Fibroblast of skin of abdomen (primary cell): ENCODE measurements around the gene SLC24A3.

Source experiments
- DNase-seq: peaks from one replicate; pipeline ENCODE4 v3.0.0-alpha.2; 2013

Gene SLC24A3

DNA sequence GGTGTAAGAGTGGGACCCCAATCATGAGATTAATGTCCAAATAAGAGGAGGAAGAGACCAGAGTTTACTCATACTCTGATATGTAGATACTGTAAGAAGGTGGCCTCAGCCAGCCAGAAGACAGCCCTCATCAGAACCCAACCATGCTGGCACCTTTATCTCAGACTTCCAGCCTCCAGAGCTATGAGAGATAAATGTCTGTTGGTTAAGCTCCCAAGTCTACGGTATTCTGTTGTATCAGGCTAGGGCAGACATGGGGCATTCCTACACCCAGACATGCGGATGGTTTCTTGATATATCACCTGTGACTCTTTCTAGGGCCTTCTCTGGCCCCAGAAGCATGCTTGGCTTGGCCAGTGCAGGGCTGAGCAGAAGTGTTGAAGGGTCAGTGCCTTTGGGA is 298.2 kb downstream of the SLC24A3 start:
- no peak for DNase-seq

DNA sequence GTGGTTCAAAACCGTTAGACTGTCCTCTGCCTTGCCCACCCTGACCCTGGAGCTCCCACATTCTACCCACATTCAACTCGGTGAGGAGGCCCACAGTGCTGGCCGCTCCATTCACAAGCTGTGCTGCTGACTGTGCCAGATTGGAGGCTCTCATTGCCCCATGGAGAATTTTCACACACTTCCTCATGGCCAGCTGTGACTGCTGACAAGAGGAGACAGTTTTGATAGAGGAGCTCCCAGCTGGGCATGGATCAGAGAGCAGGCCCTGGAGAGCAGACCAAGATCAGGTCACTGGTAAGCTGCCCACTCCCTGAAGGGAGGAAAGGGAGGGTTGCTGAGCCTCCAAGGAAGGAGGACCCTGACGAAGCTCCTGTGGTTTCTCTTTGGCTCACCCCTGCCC is 299.5 kb downstream of the SLC24A3 start:
- DNase-seq = no peak

GRCh38 chr20:19512886-19513677 is 300.6 kb downstream of the SLC24A3 start:
- no peak for DNase-seq

DNA sequence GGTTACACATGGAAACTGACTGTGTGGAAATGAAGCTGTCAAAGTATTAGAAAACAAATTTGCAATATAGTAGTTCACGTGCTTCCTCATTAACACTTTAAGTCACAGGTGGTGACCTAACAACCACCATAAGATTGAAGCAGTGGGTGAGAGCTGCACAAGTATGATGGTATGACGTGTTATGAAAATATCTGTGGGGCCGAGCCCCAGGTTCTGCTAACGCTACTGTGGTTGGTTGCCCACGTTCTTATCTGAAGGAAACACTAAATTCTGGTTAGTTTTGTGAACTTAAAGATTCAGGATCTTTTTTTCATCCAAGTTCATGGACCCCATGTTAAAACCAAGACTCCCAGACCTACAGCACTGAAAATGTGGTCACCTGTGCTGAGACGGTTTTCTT is 302.6 kb downstream of the SLC24A3 start:
- no peak for DNase-seq

GRCh38 chr20:19519466-19519865 is 307.0 kb downstream of the SLC24A3 start:
- no peak for DNase-seq

DNA sequence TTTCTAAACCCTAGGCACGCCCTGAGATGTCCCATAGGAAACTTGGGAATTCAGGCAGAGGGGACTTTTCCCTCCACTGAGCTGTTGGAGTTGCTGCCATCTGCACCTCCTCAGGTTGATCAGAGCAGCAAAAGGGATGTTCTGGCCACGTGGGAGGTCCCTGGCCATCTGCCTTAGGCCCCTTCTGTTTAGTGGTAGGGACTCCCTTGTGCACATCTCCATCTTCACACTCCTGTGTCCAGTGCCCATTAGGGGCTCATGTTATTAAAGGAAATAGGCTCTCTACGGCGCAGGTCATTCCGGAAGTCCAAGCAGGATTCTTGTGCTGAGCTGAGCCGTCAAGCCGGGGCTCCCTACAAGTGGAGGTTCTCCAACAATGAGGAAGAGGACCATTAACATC is 307.8 kb downstream of the SLC24A3 start:
- DNase-seq = no peak

DNA sequence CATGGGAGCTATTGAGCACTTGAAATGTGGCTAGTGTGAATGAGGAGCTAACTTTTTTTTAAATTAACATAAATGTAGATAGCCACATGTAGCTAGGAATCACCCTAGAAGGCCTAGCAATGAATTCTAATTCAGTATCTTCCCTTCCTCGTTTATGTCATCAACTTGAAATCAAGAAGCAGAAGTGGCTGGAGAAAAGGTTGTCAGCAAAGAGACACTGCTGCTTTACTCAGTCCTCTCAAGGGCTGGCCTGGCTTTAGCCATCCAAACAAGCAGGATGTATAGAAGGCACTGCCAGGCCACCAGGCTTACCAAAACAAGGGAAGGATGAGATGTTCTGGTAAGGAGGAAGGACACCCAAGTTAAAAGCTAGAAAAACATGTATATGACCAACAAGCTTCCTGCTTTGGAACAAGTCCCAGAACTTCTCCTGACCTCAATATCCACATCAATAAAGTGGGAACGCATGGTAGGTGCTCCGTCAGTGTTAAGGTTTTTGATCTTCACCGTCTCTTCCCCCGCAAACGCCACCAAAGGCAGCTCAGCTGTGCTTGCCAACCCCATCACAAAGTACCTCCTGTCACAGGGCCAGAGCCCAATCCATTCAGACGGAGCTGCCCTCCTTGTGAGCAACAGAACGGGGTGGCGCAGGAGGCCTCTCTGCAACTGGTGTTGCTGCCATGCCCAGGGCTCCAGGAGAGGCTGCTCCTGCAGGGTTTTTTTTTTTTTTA is 309.8 kb downstream of the SLC24A3 start:
- no peak for DNase-seq

DNA sequence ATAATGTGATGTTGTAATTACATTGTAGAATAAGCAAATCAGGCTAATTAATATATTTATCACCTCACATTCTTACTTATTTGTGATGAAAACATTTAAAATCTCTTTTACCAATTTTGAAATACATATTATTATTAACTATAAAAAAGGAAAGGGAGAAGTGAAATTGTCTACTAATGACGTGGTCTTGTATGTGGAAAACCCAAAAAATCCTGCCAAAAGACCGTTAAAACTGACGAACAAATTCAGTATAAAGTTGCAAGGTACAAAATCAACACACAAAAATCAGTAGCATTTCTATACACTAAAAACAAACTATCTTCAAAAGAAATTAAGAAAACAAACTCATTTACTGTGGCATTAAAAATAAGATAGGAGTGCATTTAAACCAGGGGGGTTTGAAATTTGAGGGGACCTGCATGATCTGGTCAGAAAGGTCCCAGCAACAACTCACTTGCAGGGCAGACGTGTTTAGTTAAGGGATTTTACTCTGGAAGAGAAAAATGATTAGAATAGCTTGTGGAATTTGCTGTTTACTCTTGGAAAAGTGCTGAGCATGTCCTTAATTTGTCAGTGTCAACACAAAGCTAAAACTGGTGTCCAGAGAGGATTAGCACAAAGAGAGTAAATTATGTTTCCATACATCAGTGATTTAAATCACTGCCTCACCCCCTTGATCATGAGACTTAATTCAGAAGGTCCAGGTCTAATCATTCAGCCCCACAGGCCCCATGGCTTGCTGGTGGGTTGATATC is 310.6 kb downstream of the SLC24A3 start:
- no peak for DNase-seq

DNA sequence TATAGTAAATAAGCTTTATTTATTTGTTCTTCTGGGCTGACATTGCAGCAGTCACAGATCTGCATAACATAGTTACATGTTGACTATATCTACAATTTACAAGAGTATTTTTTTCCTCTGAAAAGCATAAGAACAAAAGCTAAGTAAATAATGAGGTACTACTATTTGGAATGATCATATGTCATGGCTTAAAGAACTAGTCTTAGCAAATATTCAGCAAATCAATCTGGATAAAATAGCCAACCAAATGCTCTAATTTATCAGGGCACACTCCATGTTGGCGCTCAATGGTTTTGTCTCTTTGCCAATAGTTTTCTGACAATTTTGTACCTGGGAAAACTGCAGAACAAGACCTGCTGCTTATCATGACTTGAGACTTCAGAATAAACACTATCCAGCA is 312.2 kb downstream of the SLC24A3 start:
- DNase-seq = no peak

- DNase-seq = no peak
Observed at GRCh38 chr20:19527509-19527908, 315.1 kb downstream of the SLC24A3 start.

GRCh38 chr20:19528286-19529030 is 316.0 kb downstream of the SLC24A3 start:
- DNase-seq = no peak

DNA sequence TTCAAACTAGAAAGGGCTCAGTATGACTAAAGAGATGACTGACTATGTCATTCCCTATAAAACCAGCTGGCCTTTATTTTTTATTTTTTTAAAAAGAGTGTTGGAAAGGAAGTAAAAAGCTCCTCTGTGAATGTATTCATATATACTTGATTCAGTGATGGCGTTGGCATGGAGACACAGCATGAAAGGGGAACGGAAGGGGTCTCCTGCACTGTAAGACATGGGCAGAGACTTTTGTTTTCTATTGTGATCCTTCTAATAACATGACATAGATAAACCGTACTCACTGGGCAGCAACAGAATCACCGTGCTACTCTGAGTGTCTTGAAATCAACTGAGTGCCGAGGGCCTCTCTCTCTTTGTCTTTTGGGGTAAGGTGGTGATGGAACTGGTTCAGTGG is 317.6 kb downstream of the SLC24A3 start:
- no peak for DNase-seq

DNA sequence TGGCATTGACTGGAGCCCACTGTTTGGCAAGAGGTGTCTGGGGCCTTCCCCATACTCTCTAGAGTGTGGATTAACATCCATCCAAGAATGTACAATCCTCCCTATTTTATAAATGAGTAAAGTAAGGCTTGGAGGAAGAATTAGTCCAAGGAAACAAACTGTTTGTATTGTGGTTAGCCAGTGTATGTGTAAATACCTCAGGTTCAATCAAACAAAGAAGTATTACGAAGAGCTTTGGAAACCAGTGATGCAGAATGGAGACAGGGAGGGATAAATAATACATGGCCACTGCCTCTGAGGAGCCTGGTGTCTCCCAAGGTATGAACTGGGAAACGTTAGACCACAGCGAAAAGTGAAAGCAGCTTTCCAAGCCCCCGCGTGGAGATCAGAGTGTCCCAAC is 319.0 kb downstream of the SLC24A3 start:
- DNase-seq = no peak

- no peak for DNase-seq
Observed at GRCh38 chr20:19538556-19538955, 326.1 kb downstream of the SLC24A3 start.

DNA sequence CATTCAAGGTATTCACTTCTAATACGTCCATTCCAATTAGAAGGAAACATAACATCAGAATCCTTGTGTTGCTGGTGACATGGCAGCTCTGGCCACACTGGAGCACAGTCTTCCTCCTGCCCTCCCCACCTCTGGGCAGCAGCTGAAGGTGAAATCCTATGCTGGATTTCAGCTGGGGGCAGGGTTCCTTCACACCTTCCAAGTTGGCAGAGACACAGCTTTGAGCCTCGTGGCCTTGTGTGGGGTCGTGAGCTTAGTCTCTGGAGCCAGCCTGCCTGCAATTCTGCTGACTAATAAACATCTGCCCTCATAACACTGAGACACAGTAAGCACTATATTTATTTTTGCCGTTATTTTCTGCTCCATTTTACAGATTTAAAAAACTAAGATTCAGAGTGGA is 326.7 kb downstream of the SLC24A3 start:
- no peak for DNase-seq

- DNase-seq = no peak
Observed at GRCh38 chr20:19540392-19540791, 327.9 kb downstream of the SLC24A3 start.

GRCh38 chr20:19543101-19543500 is 330.7 kb downstream of the SLC24A3 start:
- no peak for DNase-seq

DNA sequence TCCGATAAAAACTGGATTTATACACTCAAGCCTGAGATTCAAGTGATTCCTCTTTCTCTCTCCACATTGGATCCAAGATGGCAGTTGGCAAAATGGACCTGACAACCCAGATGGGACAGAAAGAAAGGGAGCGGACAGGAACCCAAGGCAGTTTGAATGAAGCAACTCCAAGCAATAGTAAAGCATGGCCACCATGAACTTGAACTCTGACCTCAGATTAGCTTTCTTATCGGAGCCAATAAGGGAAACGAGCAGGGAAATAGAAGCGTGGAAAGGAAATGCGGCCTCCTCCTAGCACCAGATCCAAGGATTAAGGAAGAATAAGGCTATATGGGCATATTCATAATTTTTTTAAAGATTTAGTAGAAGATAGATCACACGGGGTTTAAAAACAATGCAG is 332.2 kb downstream of the SLC24A3 start:
- no peak for DNase-seq

DNA sequence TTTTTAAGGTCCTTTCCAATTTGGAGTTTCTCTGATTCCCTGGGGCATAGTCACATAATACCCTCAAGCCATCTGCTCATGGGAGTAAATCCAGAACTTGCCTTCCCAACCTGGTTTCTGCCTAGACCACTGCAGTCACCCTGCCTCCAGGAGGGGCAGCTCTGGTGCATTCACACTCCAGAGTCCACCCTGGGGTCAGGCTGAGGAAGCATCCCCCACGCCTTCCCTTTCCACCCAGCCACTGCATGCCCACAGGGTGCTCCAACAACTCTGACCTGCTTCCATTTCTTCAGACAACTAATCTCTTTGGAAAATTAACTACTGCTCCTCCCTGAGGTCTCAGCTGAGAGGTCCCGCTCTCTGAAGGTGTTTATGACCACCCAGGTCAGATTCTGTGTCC is 334.2 kb downstream of the SLC24A3 start:
- DNase-seq = no peak

- no peak for DNase-seq
Observed at GRCh38 chr20:19547547-19547946, 335.1 kb downstream of the SLC24A3 start.

DNA sequence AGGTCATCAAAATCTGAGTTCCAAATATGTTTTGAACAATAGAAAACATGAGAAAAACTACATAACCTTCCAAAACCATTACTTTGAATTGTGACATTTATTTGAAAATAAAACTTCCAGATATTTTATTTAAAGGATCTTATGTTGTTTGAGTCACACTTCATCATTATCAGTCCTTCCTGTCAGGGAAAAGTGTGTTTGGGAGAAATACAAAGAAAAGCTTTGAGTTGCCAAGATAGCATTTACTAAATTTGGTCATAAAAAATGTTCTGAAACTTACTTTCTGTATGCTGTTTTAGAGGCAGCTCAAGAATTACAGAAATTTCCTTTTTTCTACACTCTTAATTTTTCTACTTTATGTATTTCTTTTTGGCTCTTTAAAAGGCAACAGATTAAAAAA is 337.5 kb downstream of the SLC24A3 start:
- no peak for DNase-seq
